GM10266 (cell line): Measurements from ENCODE around the gene CCDC154.

Experiments used
- DNase-seq: peaks from one replicate; pipeline ENCODE4 v3.0.0; 2012; ENCODE audit errors: extremely low spot score
- CTCF ChIP-seq: IDR thresholded peaks from 2 replicates; pipeline ENCODE4 v1.5.1; 2012; ENCODE audit warnings: mild to moderate bottlenecking, low read depth; ENCODE audit not compliant: control insufficient read depth, insufficient read depth; ENCODE audit errors: missing control alignments

The CCDC154 gene

GRCh38 chr16:1443980-1444729 is at the start of gene CCDC154:
TSS of gene CCDC154 (minus strand) at chr16:1444556. CDS start at chr16:1444322, 234 bp downstream.
- DNase-seq, result no peak
- no peak for TF ChIP-seq CTCF

- TF ChIP-seq CTCF, result no peak
- no peak for DNase-seq
These were observed 49.4 kb upstream of the CCDC154 start for GRCh38 chr16:1493746-1494094.

- DNase-seq, result peak; percentile 100
- no peak for TF ChIP-seq CTCF
These were observed 48.8 kb upstream of the CCDC154 start, which contains the start of gene TELO2 for GRCh38 chr16:1492923-1493745. TSS of gene TELO2 (plus strand) at chr16:1493360. CDS start at chr16:1494282, 922 bp downstream.

- TF ChIP-seq CTCF, result no peak
These were observed 47.9 kb upstream of the CCDC154 start for GRCh38 chr16:1492082-1492922.

GRCh38 chr16:1491327-1491726 is 47.0 kb upstream of the CCDC154 start:
- no peak for TF ChIP-seq CTCF
- no peak for DNase-seq

More at GRCh38 chr16:1492082-1492922, 47.9 kb upstream of the CCDC154 start:
- no peak for DNase-seq

- no peak for TF ChIP-seq CTCF
- no peak for DNase-seq
These were observed 44.7 kb upstream of the CCDC154 start for GRCh38 chr16:1489077-1489476.

- TF ChIP-seq CTCF, result no peak
- no peak for DNase-seq
These were observed 44.3 kb upstream of the CCDC154 start, which contains the start of gene PTX4 for GRCh38 chr16:1488619-1489018. TSS of gene PTX4 (minus strand) at chr16:1488944. CDS start at chr16:1488909, 35 bp downstream.
